K562 (cell line): ENCODE data around the gene POC5. TPM values are rescaled to one million over a fixed set of nuclear protein-coding genes. Genes with fewer than 3 reads are reported as not detected.
A peak's percentile ranks its signal among the peaks of the same experiment; 100 is the strongest.

ENCODE experiments used
- ATAC-seq: fragments of 200-7000 bp; cut with Tn5 transposase; 3 replicates; pipeline ENCODE4 v1.9.1; 2020; ENCODE audit warnings: moderate library complexity
- BruUV-seq: library from RNA; stranded (reverse); fragments of 400-500 nt; replicated peaks from 2 replicates; lab custom pipeline; 2021; lab: Mats Ljungman, UMichigan
- CTCF ChIA-PET: fragments of 300-600 bp; formaldehyde crosslinking; extraction: SDS; loops from one replicate; lab custom pipeline; 2021; ENCODE audit warnings: low intra/inter-chr PET ratio; lab: Yijun Ruan, JAX
- POLR2A ChIA-PET: fragments of 300-600, 350-650 bp; sonication (Branson Sonifier 250); formaldehyde crosslinking; extraction: SDS; loops from one replicate; lab custom pipeline; 2021; ENCODE audit warnings: antibody characterized with exemption, inconsistent platforms; lab: Yijun Ruan, JAX
- DNase-seq, 4 experiments: peaks; one replicate each; pipeline versions ENCODE4 v3.0.0 to v3.0.0-alpha.2; 2011 to 2018; ENCODE audit warnings: low spot score in 3 of 4, mixed read lengths in 3 of 4; ENCODE audit errors: extremely low read depth in 1 of 4
- FAIRE-seq: peaks from 2 replicates; lab custom pipeline; 2011; peaks lifted over from hg19 to GRCh38; lab: Jason Lieb, UNC
- H2AFZ ChIP-seq: 2 replicates; pipeline ENCODE4 v1.6.0; 2011; ENCODE audit warnings: low read depth, low read length, control low read depth, inconsistent platforms
- H3K27ac ChIP-seq: fragments of 200-600 bp; 3 replicates; pipeline ENCODE4 v1.8.0; 2011; ENCODE audit warnings: low read depth, mild to moderate bottlenecking, control low read depth, inconsistent platforms, low read length, moderate library complexity, mixed read lengths; ENCODE audit errors: extremely low read depth
- H3K27me3 ChIP-seq, 2 experiments: fragments of 300-600 bp in 1 of 2; 2 replicates in 1 of 2; 3 replicates in 1 of 2; pipeline versions ENCODE4 v1.6.0 to v1.8.0; 2011; ENCODE audit warnings: inconsistent platforms in 2 of 2, low read length in 2 of 2, mild to moderate bottlenecking in 1 of 2, mixed read lengths in 1 of 2, moderate library complexity in 1 of 2; ENCODE audit not compliant: control insufficient read depth in 2 of 2, insufficient read depth in 2 of 2
- H3K36me3 ChIP-seq: fragments of 300-600 bp; 3 replicates; pipeline ENCODE4 v1.8.0; 2011; ENCODE audit warnings: mild to moderate bottlenecking, low read length, inconsistent platforms; ENCODE audit not compliant: control insufficient read depth, insufficient read depth
- H3K4me1 ChIP-seq, 2 experiments: fragments of 200-600 bp in 1 of 2; replicated peaks in 1 of 2; 2 replicates in 1 of 2; 3 replicates in 1 of 2; pipeline versions ENCODE4 v1.5.1 to v1.8.0; 2011; ENCODE audit warnings: inconsistent platforms in 2 of 2, low read length in 2 of 2, mild to moderate bottlenecking in 1 of 2, mixed read lengths in 1 of 2, moderate library complexity in 1 of 2; ENCODE audit not compliant: control insufficient read depth in 2 of 2, insufficient read depth in 2 of 2
- H3K4me2 ChIP-seq: 2 replicates; pipeline ENCODE4 v1.6.1; 2011; ENCODE audit warnings: low read length, control low read depth, inconsistent platforms, mixed read lengths; ENCODE audit not compliant: insufficient read depth
- H3K4me3 ChIP-seq: fragments of 200-600 bp; sonication (generic), shearing (Covaris generic); 2 replicates; pipeline ENCODE4 v1.5.1; 2016; ENCODE audit warnings: control low read depth, inconsistent platforms
- H3K79me2 ChIP-seq: fragments of 200-600 bp; 3 replicates; pipeline ENCODE4 v1.8.0; 2011; ENCODE audit warnings: low read length, inconsistent platforms; ENCODE audit not compliant: control insufficient read depth, insufficient read depth
- H3K9ac ChIP-seq, 2 experiments: 2 replicates each; pipeline versions ENCODE4 v1.6.0 to v1.6.1; 2011; ENCODE audit warnings: low read depth in 2 of 2, low read length in 2 of 2, control low read depth in 1 of 2, inconsistent platforms in 1 of 2, mild to moderate bottlenecking in 1 of 2, mixed read lengths in 1 of 2; ENCODE audit not compliant: insufficient read depth in 1 of 2
- H3K9me1 ChIP-seq: one replicate; pipeline ENCODE4 v1.6.0; 2011; ENCODE audit warnings: inconsistent platforms, mild to moderate bottlenecking, low read length, moderate library complexity; ENCODE audit not compliant: control insufficient read depth, insufficient read depth
- H3K9me3 ChIP-seq: replicated peaks from 2 replicates; pipeline ENCODE4 v1.5.1; 2011; ENCODE audit warnings: low read depth, low read length, inconsistent platforms; ENCODE audit not compliant: control insufficient read depth, insufficient read depth
- H4K20me1 ChIP-seq: replicated peaks from 2 replicates; pipeline ENCODE4 v1.6.1; 2011; ENCODE audit warnings: low read length, inconsistent platforms, mixed read lengths; ENCODE audit not compliant: control insufficient read depth, insufficient read depth
- IRF1 ChIP-seq: sonication (generic); formaldehyde crosslinking; IDR thresholded peaks from 2 replicates; pipeline ENCODE4 v1.8.0; 2022; ENCODE audit warnings: missing genetic modification reagents, mild to moderate bottlenecking, borderline replicate concordance
- ZNF124 ChIP-seq: sonication (generic); formaldehyde crosslinking; IDR thresholded peaks from 2 replicates; pipeline ENCODE4 v1.8.1; 2022; ENCODE audit warnings: missing genetic modification reagents
- ZNF347 ChIP-seq: fragments of 450-650 bp; formaldehyde crosslinking; IDR thresholded peaks from 2 replicates; pipeline ENCODE4 v1.4.0; 2020; ENCODE audit warnings: low read depth, mild to moderate bottlenecking, moderate library complexity
- ZNF395 ChIP-seq: fragments of 200-800 bp; sonication (Bioruptor generic); IDR thresholded peaks from 2 replicates; pipeline ENCODE4 v1.6.1; 2017; ENCODE audit warnings: missing genetic modification characterization, missing compliant biosample characterization
- WGBS: fragments of 100-300 bp; shearing (Covaris generic); methylation state at CpG from one replicate; pipeline ENCODE4 v1.1.6; 2016; ENCODE audit warnings: low coverage, mixed read lengths; ENCODE audit not compliant: insufficient coverage; ENCODE audit errors: missing lambda C conversion rate; 5-methylcytosine and 5-hydroxymethylcytosine counted together
- in situ Hi-C: fragments of 300-500 bp; cut with MboI; formaldehyde crosslinking; loops from 4 replicates; pipeline ENCODE4 v1.15.0; 2018; ENCODE audit warnings: inconsistent platforms, mixed read lengths
- intact Hi-C: fragments of 100-400 bp; cut with micrococcal nuclease; formaldehyde crosslinking; loops from 2 replicates; pipeline ENCODE4 v1.14.2; 2022
- polyA plus RNA-seq, 8 experiments: library from polyadenylated mRNA; depleted of rRNA in 4 of 8; stranded (reverse) in 5 of 8; unstranded in 3 of 8; fragments of >200 nt; fragmentation: Nextera tagmentation in 2 of 8; fragmentation: Illumina TruSeq in 1 of 8; extraction: Ambion mirVana in 2 of 8; extraction: Trizol in 1 of 8; gene quantifications; 2 replicates each; pipeline versions ENCODE4 v1.2.1 to v1.2.3, GENCODE V29; 2011 to 2014; ENCODE audit warnings: inconsistent platforms in 1 of 8, missing spikeins in 1 of 8
- total RNA-seq, 7 experiments: library from RNA; depleted of rRNA in 6 of 7; stranded (reverse); fragments of >200 nt in 6 of 7; fragmentation: Illumina TruSeq in 2 of 7; extraction: Trizol in 2 of 7; gene quantifications; 2 replicates each; pipeline versions ENCODE4 v1.2.1 to v1.2.3, GENCODE V29; 2011 to 2021; ENCODE audit warnings: low replicate concordance in 1 of 7

POC5 gene
- total and polyA plus RNA-seq, 9 of the 15 experiments (the other 6 are each of a cell fraction or from before 2014, with no cell fraction given): 14.5 to 38.2 (median 27.0) TPM

- BruUV-seq: no TSS peak
- no peaks in the 10 kb centered on the region for H3K9me3 ChIP-seq
- no peaks in the 10 kb centered on the region for H3K9me1 ChIP-seq
- 0 out of 2 replicates have a peak, but pooled peaks have one; percentile 31 for TF ChIP-seq ZNF395 (CRISPR knock-in tag)
- TF ChIP-seq ZNF347 (CRISPR knock-in tag): no peak
- ChIA-PET CTCF (no interaction called here), POLR2A (interaction anchor here (2.3 kb wide), 1 partner anchor 11 kb away, joined by 15 read pairs; the partner anchor contains the start of gene POC5)
- H3K36me3 ChIP-seq: peaks cover 68% of the 10 kb centered on the region
- H3K4me1 ChIP-seq: peaks cover 0 to 21% of the 10 kb centered on the region in 2 experiments; a peak in 2 of 5 replicates
- in situ Hi-C loops: no loop called here
- FAIRE-seq: no peak
- no peak overlapping the region for H3K4me3 ChIP-seq
- no peak overlapping the region for H2AFZ ChIP-seq
- ATAC-seq: no peak
- no peaks in the 10 kb centered on the region for H3K27me3 ChIP-seq
- intact Hi-C loops: no loop called here
- H3K27ac ChIP-seq: peak overlapping the region; percentile 88; the same call in 2 of the 3 replicates
- no peak overlapping the region for H3K9ac ChIP-seq
- no peaks in the 10 kb centered on the region for H4K20me1 ChIP-seq
- peaks cover 21% of the 10 kb centered on the region for H3K79me2 ChIP-seq
- DNase-seq: no peak
- H3K4me2 ChIP-seq: no peak overlapping the region
- WGBS: 92% methylated on average over 1 of the region's 1 CpG
These were observed 11.2 kb downstream of the POC5 start for GRCh38 chr5:75706016-75706415.

GRCh38 chr5:75701856-75702255, 15.4 kb downstream of the POC5 start:
- no peak for ATAC-seq
- intact Hi-C loops (no loop called here), in situ Hi-C loops (no loop called here)
- no peak for TF ChIP-seq ZNF124 (CRISPR knock-in tag)
- TF ChIP-seq IRF1: no peak
- no peaks in the 10 kb centered on the region for H3K9me3 ChIP-seq
- H3K9ac ChIP-seq: no peak overlapping the region
- no peak for FAIRE-seq
- peaks cover 11% of the 10 kb centered on the region; the same call in 2 of the 3 replicates for H3K79me2 ChIP-seq
- H3K4me1 ChIP-seq: peaks cover 0 to 13% of the 10 kb centered on the region in 2 experiments; a peak in 2 of 5 replicates
- WGBS: 100% methylated on average over 4 of the region's 4 CpGs
- DNase-seq: no peak
- ChIA-PET POLR2A (no interaction called here), CTCF (no interaction called here)
- H2AFZ ChIP-seq: no peak overlapping the region
- no peaks in the 10 kb centered on the region for H3K27me3 ChIP-seq
- no peak overlapping the region for H3K4me2 ChIP-seq
- H3K36me3 ChIP-seq: peaks cover 42% of the 10 kb centered on the region
- H3K4me3 ChIP-seq: no peak overlapping the region
- H3K27ac ChIP-seq: no peak overlapping the region
- no peaks in the 10 kb centered on the region for H3K9me1 ChIP-seq
- BruUV-seq: no TSS peak
- H4K20me1 ChIP-seq: no peaks in the 10 kb centered on the region
